GM12874 (cell line): ENCODE data around the gene FAM168A.
A peak's percentile ranks its signal among the peaks of the same experiment; 100 is the strongest.

ENCODE experiments used
- TF ChIP-seq, protein P1 (sequence below): IDR thresholded peaks from 2 replicates; pipeline ENCODE4 v1.5.1; 2011; ENCODE audit warnings: low read depth, mild to moderate bottlenecking, control low read depth, low read length, moderate library complexity; ENCODE audit not compliant: insufficient read depth

FAM168A gene

DNA sequence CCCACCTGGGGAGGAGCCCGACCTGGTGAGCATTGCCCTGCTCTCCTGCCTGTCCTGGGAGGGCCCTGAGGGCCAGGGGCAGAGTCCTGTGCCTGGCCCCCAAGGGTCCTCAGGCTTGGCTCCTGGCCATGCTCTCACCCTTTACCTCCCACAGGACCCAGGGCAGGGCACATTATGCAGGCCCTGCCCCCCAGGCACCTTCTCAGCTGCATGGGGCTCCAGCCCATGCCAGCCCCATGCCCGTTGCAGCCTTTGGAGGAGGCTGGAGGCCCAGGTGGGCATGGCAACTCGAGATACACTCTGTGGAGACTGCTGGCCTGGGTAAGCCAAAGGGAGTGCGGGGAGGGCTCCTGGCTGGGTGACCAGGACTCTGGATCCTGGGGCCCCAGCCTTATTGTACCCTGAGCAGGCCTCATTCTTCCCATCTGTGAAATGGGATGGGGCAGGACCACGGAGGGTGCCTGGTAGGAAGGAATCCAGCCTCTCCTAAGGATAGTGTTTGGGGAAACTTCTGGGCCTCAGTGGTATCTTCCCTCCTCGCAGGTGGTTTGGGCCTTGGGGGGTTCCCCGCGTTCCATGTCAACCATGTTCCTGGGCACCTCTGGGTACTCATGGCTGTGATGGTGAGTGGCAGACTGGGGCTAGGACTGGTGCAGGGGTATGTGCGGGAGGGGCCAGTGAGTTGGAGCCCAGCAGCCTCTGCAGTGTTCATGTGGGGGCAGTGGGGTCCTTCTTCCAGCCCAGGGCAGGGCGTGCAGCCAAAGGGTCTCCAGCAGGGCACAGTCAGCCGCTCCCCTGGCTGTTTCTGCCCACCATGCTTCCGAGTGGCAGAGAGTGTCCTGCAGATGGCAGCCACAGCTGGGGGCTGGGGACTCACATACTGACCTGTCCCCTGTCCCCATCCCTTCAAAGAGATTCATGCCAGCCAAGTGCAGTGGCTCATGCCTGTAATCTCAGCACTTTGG is 207.0 kb downstream of the FAM168A start:
- TF ChIP-seq, protein P1, sequence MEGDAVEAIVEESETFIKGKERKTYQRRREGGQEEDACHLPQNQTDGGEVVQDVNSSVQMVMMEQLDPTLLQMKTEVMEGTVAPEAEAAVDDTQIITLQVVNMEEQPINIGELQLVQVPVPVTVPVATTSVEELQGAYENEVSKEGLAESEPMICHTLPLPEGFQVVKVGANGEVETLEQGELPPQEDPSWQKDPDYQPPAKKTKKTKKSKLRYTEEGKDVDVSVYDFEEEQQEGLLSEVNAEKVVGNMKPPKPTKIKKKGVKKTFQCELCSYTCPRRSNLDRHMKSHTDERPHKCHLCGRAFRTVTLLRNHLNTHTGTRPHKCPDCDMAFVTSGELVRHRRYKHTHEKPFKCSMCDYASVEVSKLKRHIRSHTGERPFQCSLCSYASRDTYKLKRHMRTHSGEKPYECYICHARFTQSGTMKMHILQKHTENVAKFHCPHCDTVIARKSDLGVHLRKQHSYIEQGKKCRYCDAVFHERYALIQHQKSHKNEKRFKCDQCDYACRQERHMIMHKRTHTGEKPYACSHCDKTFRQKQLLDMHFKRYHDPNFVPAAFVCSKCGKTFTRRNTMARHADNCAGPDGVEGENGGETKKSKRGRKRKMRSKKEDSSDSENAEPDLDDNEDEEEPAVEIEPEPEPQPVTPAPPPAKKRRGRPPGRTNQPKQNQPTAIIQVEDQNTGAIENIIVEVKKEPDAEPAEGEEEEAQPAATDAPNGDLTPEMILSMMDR: no peak

DNA sequence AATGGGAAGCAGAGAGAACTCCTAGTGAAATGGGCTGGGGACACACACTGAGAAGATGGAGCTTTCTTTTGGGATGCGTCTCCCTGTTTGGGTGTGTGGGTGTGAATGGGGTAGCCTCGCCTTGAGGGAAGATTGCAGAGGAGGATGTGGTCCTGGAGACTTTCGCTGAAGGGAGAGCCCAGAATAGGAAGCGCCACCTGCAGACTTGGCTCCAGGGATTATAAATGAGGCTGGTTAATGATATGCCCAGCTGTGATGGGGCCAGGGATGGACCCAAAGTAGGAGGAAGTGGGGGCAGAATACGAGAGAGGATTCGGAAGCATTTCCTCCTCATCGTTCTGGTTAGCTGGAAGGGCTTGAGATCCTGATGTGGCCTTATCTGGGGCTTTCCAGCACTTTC is 208.0 kb downstream of the FAM168A start:
- TF ChIP-seq, protein P1: no peak

DNA sequence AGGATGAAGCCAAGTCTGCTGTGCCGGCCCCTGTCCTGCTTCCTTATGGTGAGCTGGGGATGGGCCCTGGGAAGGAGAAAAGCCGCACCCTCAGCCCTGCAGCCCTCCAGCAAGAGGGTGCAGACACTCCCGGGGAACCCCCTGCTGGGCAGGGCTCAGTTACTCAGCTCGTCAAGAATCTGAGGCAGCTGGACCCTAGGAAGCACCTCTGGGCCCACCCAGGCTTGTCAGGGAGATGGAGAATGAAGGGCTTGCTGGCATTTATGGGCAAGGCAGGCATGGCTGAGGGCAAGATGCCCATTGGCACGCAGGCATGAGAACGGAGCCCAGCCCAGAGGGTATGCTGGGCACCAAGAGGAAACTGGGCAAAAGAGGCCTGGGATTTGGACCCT is 208.8 kb downstream of the FAM168A start:
- TF ChIP-seq, protein P1: no peak

DNA sequence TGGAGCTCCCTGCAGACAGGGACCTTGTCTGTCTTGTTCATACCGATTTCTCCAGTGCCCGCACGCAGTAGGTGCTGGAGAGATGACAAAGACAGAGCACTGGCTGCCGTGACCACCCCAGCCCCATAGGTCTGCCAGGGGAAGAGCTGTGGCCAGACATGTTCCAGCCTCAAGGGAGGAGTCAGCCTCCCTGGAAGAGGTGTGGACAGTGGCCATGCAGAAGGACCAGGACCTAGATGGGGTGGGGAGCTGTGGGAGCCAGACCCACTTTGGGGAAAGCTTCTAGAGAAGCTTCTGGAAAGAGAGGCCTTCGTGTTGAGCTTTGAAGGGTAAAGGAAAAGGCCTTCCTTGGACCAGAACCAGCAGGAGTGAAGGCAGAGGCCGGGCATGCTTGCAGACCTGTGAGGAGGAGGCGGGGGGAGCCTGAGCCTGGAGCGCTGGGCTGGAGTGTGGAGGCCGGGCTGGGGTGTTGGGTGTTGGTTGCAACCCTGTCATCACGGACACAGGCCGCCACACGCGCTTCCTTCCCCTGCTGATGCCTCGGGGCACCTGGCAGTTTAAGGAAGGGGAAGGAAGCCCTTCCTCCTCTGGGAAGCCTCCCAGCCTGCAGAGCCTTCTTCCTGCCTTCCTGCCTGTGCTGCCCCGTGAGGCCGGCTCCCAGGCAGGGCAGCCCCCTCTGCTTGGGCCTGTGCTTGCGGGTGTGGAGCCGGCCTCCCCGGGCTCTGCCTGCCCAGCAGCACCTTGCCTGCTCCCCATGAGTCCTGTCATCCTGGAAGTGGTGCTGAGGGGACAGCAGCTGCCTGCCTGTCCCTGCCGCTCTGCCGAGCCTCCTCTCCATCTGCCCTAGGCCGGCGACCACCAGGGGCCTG is 209.4 kb downstream of the FAM168A start:
- TF ChIP-seq, protein P1: no peak

DNA sequence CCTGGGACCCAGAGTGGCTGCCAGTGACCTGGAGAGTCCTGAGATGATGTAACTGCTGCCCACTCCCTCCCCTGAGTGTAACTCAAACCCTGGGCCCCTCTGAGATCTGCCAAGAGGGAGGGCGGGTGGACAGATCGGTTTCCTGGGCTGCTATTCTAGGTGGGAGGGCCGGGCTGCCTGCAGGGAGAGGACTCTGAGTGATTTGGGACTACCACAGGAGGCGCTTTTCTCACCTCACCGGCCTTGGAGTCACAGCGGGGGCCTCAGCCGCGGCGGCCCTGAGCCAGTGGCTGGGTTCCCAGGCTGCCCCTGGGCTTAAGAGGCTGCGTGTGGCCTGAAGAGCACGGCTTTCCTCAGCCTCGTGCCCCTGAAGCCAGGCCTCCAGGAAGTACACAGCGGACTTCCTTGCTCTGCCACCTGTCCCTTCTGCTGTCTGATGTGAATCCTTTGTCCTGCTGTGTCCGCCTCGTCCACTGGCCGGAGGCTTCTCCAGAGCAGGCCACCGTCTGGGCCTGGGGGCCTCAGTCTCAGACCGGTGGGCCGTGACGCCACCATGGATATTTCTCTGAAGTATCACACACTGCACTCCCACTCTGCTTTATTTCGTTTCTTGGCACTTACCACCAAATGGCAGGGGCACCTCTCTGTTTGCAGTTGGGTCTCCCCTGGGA is 210.2 kb downstream of the FAM168A start:
- TF ChIP-seq, protein P1: no peak

DNA sequence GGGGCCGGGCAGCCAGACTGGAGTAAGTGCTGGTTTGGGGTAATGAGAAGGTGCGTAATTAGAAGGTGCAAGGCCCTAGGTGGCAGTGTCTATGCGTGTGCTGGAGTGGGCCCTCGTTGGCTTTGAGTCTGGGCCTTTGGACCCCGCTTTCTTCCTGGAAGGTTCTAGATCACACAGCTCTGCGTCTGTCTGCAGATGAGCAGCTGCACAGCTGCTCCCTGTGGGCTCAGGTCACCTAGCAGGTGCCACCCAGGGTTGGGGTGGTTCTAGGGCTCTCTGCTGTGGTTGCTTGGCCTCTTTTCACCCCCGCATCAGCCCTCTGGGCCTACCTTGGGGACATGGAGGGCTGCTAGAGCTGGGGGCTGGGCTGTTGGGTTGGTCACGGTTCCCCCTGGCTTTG is 211.4 kb downstream of the FAM168A start:
- TF ChIP-seq, protein P1: 0 out of 2 replicates have a peak, but pooled peaks have one; percentile 10

DNA sequence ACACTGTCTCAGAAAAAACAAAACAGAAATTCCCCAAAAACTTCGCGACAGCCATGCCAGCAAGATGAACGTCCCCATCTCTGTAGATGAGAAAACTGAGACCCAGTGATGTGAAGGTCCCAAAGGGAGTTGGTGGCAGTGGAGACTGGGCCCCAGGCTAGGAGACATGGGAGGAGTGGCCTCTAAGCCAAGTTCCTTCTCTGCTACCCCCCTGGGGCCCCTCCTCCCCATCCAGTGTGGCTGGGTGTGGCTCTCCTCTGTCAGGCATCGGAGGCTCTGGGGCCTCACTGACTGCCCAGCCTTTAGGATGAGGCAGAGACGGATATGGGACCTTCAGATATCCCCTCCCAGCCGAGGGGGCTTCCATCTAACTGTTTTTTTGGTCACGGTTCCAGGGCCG is 211.9 kb downstream of the FAM168A start:
- TF ChIP-seq, protein P1: no peak
